ENCODE data around the gene PLIN1. TPM values are rescaled to one million over a fixed set of nuclear protein-coding genes. Genes with fewer than 3 reads are reported as not detected.

Gene PLIN1
- total RNA-seq, 1 donor from 2014 or later: 0.17 TPM

- Mint-ChIP-seq H3K27me3 (ENCODE audit: low read depth) (no peaks in the 10 kb centered on the region), H3K27ac (ENCODE audit: unreplicated experiment) (no peak overlapping the region), H3K4me3 (ENCODE audit: unreplicated experiment) (no peak overlapping the region), H3K4me1 (ENCODE audit: low read depth) (no peaks in the 10 kb centered on the region), H3K36me3 (ENCODE audit: low read depth) (peaks cover 36% of the 10 kb centered on the region), H3K9me3 (ENCODE audit: low read depth) (no peaks in the 10 kb centered on the region)
- TF ChIP-seq CTCF (IDR thresholded peaks at IDR 0.05): no peak
- peak; percentile 72 for DNase-seq (ENCODE audit: low spot score)
Measured at GRCh38 chr15:89627256-89627970, 51.8 kb downstream of the PLIN1 start.

- H3K36me3 Mint-ChIP-seq (ENCODE audit: low read depth): peaks cover 27% of the 10 kb centered on the region
Measured at GRCh38 chr15:89625716-89626115, 53.5 kb downstream of the PLIN1 start.

GRCh38 chr15:89623165-89623564 lies 56.0 kb downstream of the PLIN1 start:
- no peaks in the 10 kb centered on the region for H3K27me3 Mint-ChIP-seq (ENCODE audit: low read depth)
- H3K36me3 Mint-ChIP-seq (ENCODE audit: low read depth): peaks cover 22% of the 10 kb centered on the region
- no peak overlapping the region for H3K27ac Mint-ChIP-seq (ENCODE audit: unreplicated experiment)
- no peak overlapping the region for H3K4me3 Mint-ChIP-seq (ENCODE audit: unreplicated experiment)
- no peak for TF ChIP-seq CTCF (IDR thresholded peaks at IDR 0.05)
- no peaks in the 10 kb centered on the region for H3K4me1 Mint-ChIP-seq (ENCODE audit: low read depth)
- H3K9me3 Mint-ChIP-seq (ENCODE audit: low read depth): no peaks in the 10 kb centered on the region
- no peak for DNase-seq (ENCODE audit: low spot score)

More at GRCh38 chr15:89625716-89626115, 53.5 kb downstream of the PLIN1 start:
- no peaks in the 10 kb centered on the region for H3K9me3 Mint-ChIP-seq (ENCODE audit: low read depth)
- no peak for TF ChIP-seq CTCF (IDR thresholded peaks at IDR 0.05)
- H3K4me3 Mint-ChIP-seq (ENCODE audit: unreplicated experiment): no peak overlapping the region
- H3K27ac Mint-ChIP-seq (ENCODE audit: unreplicated experiment): no peak overlapping the region
- DNase-seq (ENCODE audit: low spot score): no peak
- no peaks in the 10 kb centered on the region for H3K27me3 Mint-ChIP-seq (ENCODE audit: low read depth)
- no peaks in the 10 kb centered on the region for H3K4me1 Mint-ChIP-seq (ENCODE audit: low read depth)

- Mint-ChIP-seq H3K4me3 (ENCODE audit: unreplicated experiment) (no peak overlapping the region), H3K9me3 (ENCODE audit: low read depth) (no peaks in the 10 kb centered on the region), H3K4me1 (ENCODE audit: low read depth) (no peaks in the 10 kb centered on the region), H3K27me3 (ENCODE audit: low read depth) (no peaks in the 10 kb centered on the region), H3K36me3 (ENCODE audit: low read depth) (peaks cover 18% of the 10 kb centered on the region), H3K27ac (ENCODE audit: unreplicated experiment) (no peak overlapping the region)
- DNase-seq (ENCODE audit: low spot score): no peak
- TF ChIP-seq CTCF (IDR thresholded peaks at IDR 0.05): no peak
Measured at GRCh38 chr15:89621547-89621946, 57.6 kb downstream of the PLIN1 start.

GRCh38 chr15:89616228-89616627 lies 62.9 kb downstream of the PLIN1 start:
- peaks cover 24% of the 10 kb centered on the region for H3K9me3 Mint-ChIP-seq (ENCODE audit: low read depth)
- peaks cover 22% of the 10 kb centered on the region for H3K36me3 Mint-ChIP-seq (ENCODE audit: low read depth)
- no peak for TF ChIP-seq CTCF (IDR thresholded peaks at IDR 0.05)
- H3K27me3 Mint-ChIP-seq (ENCODE audit: low read depth): no peaks in the 10 kb centered on the region
- H3K4me1 Mint-ChIP-seq (ENCODE audit: low read depth): no peaks in the 10 kb centered on the region
- H3K4me3 Mint-ChIP-seq (ENCODE audit: unreplicated experiment): no peak overlapping the region
- DNase-seq (ENCODE audit: low spot score): no peak
- no peak overlapping the region for H3K27ac Mint-ChIP-seq (ENCODE audit: unreplicated experiment)

All from chondrocyte (in vitro differentiated cells).